VCaP (cell line): ENCODE results near the gene EDNRA.
"Not testable (repeated sequence)": the region's sequence is repeated elsewhere in the genome, so short reads cannot be mapped to it uniquely, and the experiment has no call there.

Experiments
- H3K27ac ChIP-seq: fragments of 450-650 bp; 2 replicates; pipeline ENCODE4 v1.5.1; 2017
- TF ChIP-seq, protein P1 (sequence below): fragments of 450-650 bp; conservative IDR thresholded peaks from 2 replicates; pipeline ENCODE4 v1.5.1; 2017; ENCODE audit warnings: mild to moderate bottlenecking, moderate library complexity

EDNRA gene

GRCh38 chr4:147480891-147481576 is at the start of gene EDNRA:
Gene EDNRA, plus strand, starts transcription at chr4:147481097. Its CDS starts 4,585 bp downstream, at chr4:147485682.
- TF ChIP-seq, protein P1, sequence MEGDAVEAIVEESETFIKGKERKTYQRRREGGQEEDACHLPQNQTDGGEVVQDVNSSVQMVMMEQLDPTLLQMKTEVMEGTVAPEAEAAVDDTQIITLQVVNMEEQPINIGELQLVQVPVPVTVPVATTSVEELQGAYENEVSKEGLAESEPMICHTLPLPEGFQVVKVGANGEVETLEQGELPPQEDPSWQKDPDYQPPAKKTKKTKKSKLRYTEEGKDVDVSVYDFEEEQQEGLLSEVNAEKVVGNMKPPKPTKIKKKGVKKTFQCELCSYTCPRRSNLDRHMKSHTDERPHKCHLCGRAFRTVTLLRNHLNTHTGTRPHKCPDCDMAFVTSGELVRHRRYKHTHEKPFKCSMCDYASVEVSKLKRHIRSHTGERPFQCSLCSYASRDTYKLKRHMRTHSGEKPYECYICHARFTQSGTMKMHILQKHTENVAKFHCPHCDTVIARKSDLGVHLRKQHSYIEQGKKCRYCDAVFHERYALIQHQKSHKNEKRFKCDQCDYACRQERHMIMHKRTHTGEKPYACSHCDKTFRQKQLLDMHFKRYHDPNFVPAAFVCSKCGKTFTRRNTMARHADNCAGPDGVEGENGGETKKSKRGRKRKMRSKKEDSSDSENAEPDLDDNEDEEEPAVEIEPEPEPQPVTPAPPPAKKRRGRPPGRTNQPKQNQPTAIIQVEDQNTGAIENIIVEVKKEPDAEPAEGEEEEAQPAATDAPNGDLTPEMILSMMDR, result no peak

GRCh38 chr4:147434370-147434769 is 46.5 kb upstream of the EDNRA start:
- H3K27ac ChIP-seq, result not testable (repeated sequence)

More at GRCh38 chr4:147480891-147481576, at the start of gene EDNRA:
- H3K27ac ChIP-seq, result no peak within 1 kb of the TSS

- no peak overlapping the region for H3K27ac ChIP-seq
- TF ChIP-seq, protein P1, result no peak
Observed at GRCh38 chr4:147440442-147440841, 40.5 kb upstream of the EDNRA start.

GRCh38 chr4:147447786-147448185 is 33.1 kb upstream of the EDNRA start:
- TF ChIP-seq, protein P1, result no peak

GRCh38 chr4:147453561-147454141 is 27.2 kb upstream of the EDNRA start:
- H3K27ac ChIP-seq, result no peak overlapping the region
- TF ChIP-seq, protein P1, result no peak

More at GRCh38 chr4:147447786-147448185, 33.1 kb upstream of the EDNRA start:
- H3K27ac ChIP-seq, result no peak overlapping the region

DNA sequence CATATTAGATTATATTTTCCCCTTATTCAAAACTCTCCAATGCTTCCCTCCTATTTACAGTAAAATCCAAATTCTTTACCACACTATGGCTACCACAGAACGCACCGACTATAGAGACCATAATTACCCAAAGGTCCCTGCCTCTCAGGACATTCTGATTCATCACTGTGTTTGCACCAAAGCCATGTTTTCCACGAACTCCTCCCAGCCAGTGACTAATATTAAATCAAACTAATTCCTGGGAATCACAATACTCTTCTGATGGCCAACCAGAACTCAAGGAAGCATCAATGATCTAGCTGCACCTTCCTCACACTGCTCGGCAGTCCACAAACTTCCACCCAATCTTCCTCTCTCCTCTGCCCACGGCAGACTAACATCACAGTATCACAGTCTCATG is 24.2 kb upstream of the EDNRA start:
- TF ChIP-seq, protein P1, result no peak

DNA sequence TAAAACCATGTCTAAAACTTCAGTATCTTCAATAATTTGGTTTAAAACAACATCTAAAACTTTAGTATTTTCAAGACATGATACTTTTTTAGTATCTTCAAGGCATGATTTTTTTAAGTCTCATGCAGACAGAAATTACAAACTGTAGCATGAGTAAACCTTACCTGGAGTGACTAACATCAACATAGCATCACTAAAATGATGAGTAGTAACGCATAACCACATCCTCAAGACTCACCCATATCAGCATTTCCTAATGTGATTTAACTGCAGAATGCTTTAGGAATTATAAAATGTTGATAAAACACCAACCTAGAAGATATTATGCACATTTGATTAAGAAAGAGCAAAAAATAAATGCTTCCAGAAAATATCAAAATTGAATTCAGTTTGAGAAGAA is 19.7 kb upstream of the EDNRA start:
- H3K27ac ChIP-seq, result no peak overlapping the region
- TF ChIP-seq, protein P1, result no peak

More for the DNA sequence above, 24.2 kb upstream of the EDNRA start:
- no peak overlapping the region for H3K27ac ChIP-seq

DNA sequence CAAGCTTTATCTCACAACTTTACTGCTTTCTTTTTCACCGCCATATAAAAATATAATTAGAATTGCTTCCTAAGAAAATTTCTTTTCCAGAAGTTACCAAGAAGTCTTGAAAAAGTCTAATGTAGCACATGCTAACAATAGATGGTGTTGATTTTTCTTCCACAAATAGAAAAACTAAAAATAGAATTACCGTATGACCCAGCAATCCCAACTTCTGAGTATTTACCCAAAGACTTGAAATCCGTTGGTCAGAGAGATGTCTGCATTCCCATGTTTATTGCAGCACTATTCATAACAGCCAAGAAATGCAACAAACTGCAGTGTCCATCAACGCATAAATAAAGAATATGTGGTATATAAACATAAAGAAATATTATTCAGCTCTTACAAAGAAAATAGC is 17.8 kb upstream of the EDNRA start:
- TF ChIP-seq, protein P1, result no peak

More for the DNA sequence above, 17.8 kb upstream of the EDNRA start:
- no peak overlapping the region for H3K27ac ChIP-seq
